WTC11 (cell line): Measurements from ENCODE around the gene KRCC1. TPM values are rescaled to one million over a fixed set of nuclear protein-coding genes. Genes with fewer than 3 reads are reported as not detected.

Source experiments
- ATAC-seq: fragments of 200-7000 bp; cut with Tn5 transposase; 2 replicates; pipeline ENCODE4 v1.10.0; 2021; ENCODE audit warnings: mild to moderate bottlenecking, moderate library complexity
- CTCF ChIA-PET: fragments of 300-600 bp; sonication (Branson Sonifier 250); formaldehyde crosslinking; loops from one replicate; lab custom pipeline; 2021; ENCODE audit warnings: antibody characterized with exemption; lab: Charles Lee
- POLR2A ChIA-PET: fragments of 350-600 bp; sonication (Branson Sonifier 250); formaldehyde crosslinking; loops from one replicate; lab custom pipeline; 2021; ENCODE audit warnings: antibody characterized with exemption; lab: Charles Lee
- DNase-seq: peaks from one replicate; pipeline ENCODE4 v3.0.0; 2021; ENCODE audit warnings: low spot score
- H3K27ac Mint-ChIP-seq: 2 replicates; pipeline ENCODE4 v1.8.0; 2021; ENCODE audit warnings: mixed read lengths
- H3K27me3 Mint-ChIP-seq: 2 replicates; pipeline ENCODE4 v1.8.0; 2021; ENCODE audit warnings: low read depth, mild to moderate bottlenecking, moderate library complexity, mixed read lengths
- H3K36me3 Mint-ChIP-seq: 2 replicates; pipeline ENCODE4 v1.8.0; 2021; ENCODE audit warnings: mixed read lengths
- H3K4me1 Mint-ChIP-seq: 2 replicates; pipeline ENCODE4 v1.8.0; 2022; ENCODE audit warnings: mixed read lengths
- H3K4me3 Mint-ChIP-seq: 2 replicates; pipeline ENCODE4 v1.8.0; 2021; ENCODE audit warnings: mild to moderate bottlenecking, moderate library complexity, mixed read lengths
- H3K9me3 Mint-ChIP-seq: 2 replicates; pipeline ENCODE4 v1.8.0; 2021; ENCODE audit warnings: mixed read lengths
- AR ChIP-seq: fragments of 250-450 bp; sonication (Bioruptor Pico); IDR thresholded peaks from 2 replicates; pipeline ENCODE4 v1.9.0; 2021; ENCODE audit warnings: mild to moderate bottlenecking
- ATF3 ChIP-seq: sonication (generic); formaldehyde crosslinking; conservative IDR thresholded peaks from 2 replicates; pipeline ENCODE4 v1.8.1; 2022; ENCODE audit warnings: mild to moderate bottlenecking, missing genetic modification reagents
- E2F5 ChIP-seq: sonication (generic); formaldehyde crosslinking; IDR thresholded peaks from 2 replicates; pipeline ENCODE4 v1.8.1; 2022; ENCODE audit warnings: mild to moderate bottlenecking, moderate library complexity, missing genetic modification reagents
- ELF4 ChIP-seq: sonication (generic); formaldehyde crosslinking; IDR thresholded peaks from 2 replicates; pipeline ENCODE4 v1.8.1; 2022; ENCODE audit warnings: low read depth, mild to moderate bottlenecking, moderate library complexity, missing genetic modification reagents
- ESRRA ChIP-seq: sonication (generic); formaldehyde crosslinking; IDR thresholded peaks from 2 replicates; pipeline ENCODE4 v1.8.1; 2022; ENCODE audit warnings: mild to moderate bottlenecking, missing genetic modification reagents, borderline replicate concordance
- IRF2 ChIP-seq: sonication (generic); formaldehyde crosslinking; IDR thresholded peaks from 2 replicates; pipeline ENCODE4 v1.8.0; 2022; ENCODE audit warnings: low read depth, missing genetic modification reagents, borderline replicate concordance
- STAT6 ChIP-seq: sonication (generic); formaldehyde crosslinking; conservative IDR thresholded peaks from 2 replicates; pipeline ENCODE4 v1.8.1; 2023; ENCODE audit warnings: mild to moderate bottlenecking, low read depth, missing genetic modification reagents, moderate library complexity
- ZNF281 ChIP-seq: sonication (generic); formaldehyde crosslinking; IDR thresholded peaks from 2 replicates; pipeline ENCODE4 v1.8.0; 2023; ENCODE audit warnings: mild to moderate bottlenecking, missing genetic modification reagents
- ZNF416 ChIP-seq: fragments of 250-450 bp; sonication (Bioruptor Pico); IDR thresholded peaks from 2 replicates; pipeline ENCODE4 v1.9.0; 2021; ENCODE audit warnings: mild to moderate bottlenecking, inconsistent platforms
- ZNF425 ChIP-seq: fragments of 250-450 bp; sonication (Bioruptor Pico); conservative IDR thresholded peaks from 2 replicates; pipeline ENCODE4 v1.9.0; 2021; ENCODE audit warnings: mild to moderate bottlenecking
- ZNF671 ChIP-seq: fragments of 250-450 bp; sonication (Bioruptor Pico); IDR thresholded peaks from 2 replicates; pipeline ENCODE4 v1.8.0; 2021; ENCODE audit warnings: mild to moderate bottlenecking
- ZSCAN18 ChIP-seq: fragments of 250-450 bp; sonication (Bioruptor Pico); IDR thresholded peaks from 2 replicates; pipeline ENCODE4 v2.1.2; 2022; ENCODE audit warnings: mild to moderate bottlenecking, moderate library complexity
- total RNA-seq: library from RNA; stranded (reverse); gene quantifications from 3 replicates; pipeline ENCODE4 v1.2.3, GENCODE V29; 2021

The KRCC1 gene
- total RNA-seq, 1 experiment from 2014 or later, result 7.6 TPM

GRCh38 chr2:88095022-88095421, 39.4 kb upstream of the KRCC1 start:
- H3K4me3 Mint-ChIP-seq, result no peak overlapping the region
- H3K27ac Mint-ChIP-seq, result no peak overlapping the region
- ATAC-seq (no peak), DNase-seq (no peak)
- H3K9me3 Mint-ChIP-seq, result no peaks in the 10 kb centered on the region; the same call in 1 of the 2 replicates
- ChIA-PET POLR2A (no interaction called here), CTCF (interaction anchor here (2.5 kb wide), 1 partner anchor 35 kb away, joined by 11 read pairs; no protein-coding TSS in a partner anchor)
- H3K36me3 Mint-ChIP-seq, result no peaks in the 10 kb centered on the region
- H3K27me3 Mint-ChIP-seq, result no peaks in the 10 kb centered on the region
- TF ChIP-seq ZNF425, result no peak
- TF ChIP-seq E2F5 (CRISPR knock-in tag), result no peak
- TF ChIP-seq AR, result no peak
- TF ChIP-seq ESRRA (CRISPR knock-in tag), result no peak
- no peak for TF ChIP-seq ZNF281 (CRISPR knock-in tag)
- no peak for TF ChIP-seq ATF3
- TF ChIP-seq STAT6 (CRISPR knock-in tag), result no peak
- TF ChIP-seq ZNF671 (CRISPR knock-in tag), result no peak
- no peak for TF ChIP-seq ZNF416 (CRISPR knock-in tag)
- no peak for TF ChIP-seq ELF4 (CRISPR knock-in tag)
- no peak for TF ChIP-seq IRF2 (CRISPR knock-in tag)
- TF ChIP-seq ZSCAN18 (CRISPR knock-in tag), result no peak
- peaks cover 20% of the 10 kb centered on the region for H3K4me1 Mint-ChIP-seq
